MCF 10A (cell line): ENCODE results near the gene LRRC41. TPM values are rescaled to one million over a fixed set of nuclear protein-coding genes. Genes with fewer than 3 reads are reported as not detected.

Experiments
- BruUV-seq: library from RNA; stranded (reverse); fragments of 400-500 nt; replicated peaks from 2 replicates; lab custom pipeline; 2021; lab: Mats Ljungman, UMichigan
- CTCF ChIA-PET: fragments of 300-600 bp; sonication (Branson Sonifier 250); formaldehyde crosslinking; extraction: SDS; loops from one replicate; lab custom pipeline; 2021; ENCODE audit warnings: antibody characterized with exemption, inconsistent platforms; lab: Yijun Ruan, JAX
- POLR2A ChIA-PET: fragments of 300-600, 350-650 bp; sonication (Branson Sonifier 250); formaldehyde crosslinking; extraction: SDS; loops from one replicate; lab custom pipeline; 2020; ENCODE audit warnings: antibody characterized with exemption, inconsistent platforms; lab: Yijun Ruan, JAX
- DNase-seq: peaks from one replicate; pipeline ENCODE4 v3.0.0-alpha.2; 2018; ENCODE audit not compliant: unreplicated experiment
- H3K27ac Mint-ChIP-seq: one replicate; pipeline ENCODE4 v1.8.0; 2022; ENCODE audit warnings: mild to moderate bottlenecking, low read depth, mixed read lengths; ENCODE audit not compliant: unreplicated experiment
- H3K27me3 Mint-ChIP-seq: one replicate; pipeline ENCODE4 v1.8.0; 2022; ENCODE audit warnings: mixed read lengths; ENCODE audit not compliant: insufficient read depth, unreplicated experiment
- H3K36me3 Mint-ChIP-seq: one replicate; pipeline ENCODE4 v1.8.0; 2022; ENCODE audit warnings: mild to moderate bottlenecking, moderate library complexity, mixed read lengths; ENCODE audit not compliant: insufficient read depth, unreplicated experiment
- H3K4me1 Mint-ChIP-seq: one replicate; pipeline ENCODE4 v1.8.0; 2022; ENCODE audit warnings: mixed read lengths; ENCODE audit not compliant: insufficient read depth, unreplicated experiment
- H3K4me3 Mint-ChIP-seq: one replicate; pipeline ENCODE4 v1.8.0; 2022; ENCODE audit warnings: mild to moderate bottlenecking, moderate library complexity, mixed read lengths; ENCODE audit not compliant: unreplicated experiment
- H3K9me3 Mint-ChIP-seq: one replicate; pipeline ENCODE4 v1.8.0; 2022; ENCODE audit warnings: mixed read lengths; ENCODE audit not compliant: unreplicated experiment
- CTCF ChIP-seq: fragments of 200-600 bp; IDR thresholded peaks from one replicate; pipeline ENCODE4 v1.8.0; 2022; ENCODE audit warnings: antibody characterized with exemption, mild to moderate bottlenecking; ENCODE audit not compliant: unreplicated experiment
- intact Hi-C: fragments of 100-400 bp; cut with micrococcal nuclease; formaldehyde crosslinking; loops from 2 replicates; pipeline ENCODE4 v1.14.1; 2022
- total RNA-seq: library from RNA; stranded (reverse); gene quantifications from 2 replicates; pipeline ENCODE4 v1.2.3, GENCODE V29; 2022

LRRC41 gene
- total RNA-seq, 1 experiment from 2014 or later = 92.6 TPM

GRCh38 chr1:46278807-46279206 is 24.6 kb downstream of the LRRC41 start:
- no peaks in the 10 kb centered on the region for H3K27me3 Mint-ChIP-seq
- H3K27ac Mint-ChIP-seq = no peak overlapping the region
- ChIA-PET POLR2A (interaction anchor here (0.8 kb wide), 1 partner anchor 32 kb away, joined by 3 read pairs; no protein-coding TSS in a partner anchor), CTCF (interaction anchor here (0.6 kb wide), 1 partner anchor 99 kb away, joined by 3 read pairs; no protein-coding TSS in a partner anchor)
- intact Hi-C loops = no loop called here
- no peaks in the 10 kb centered on the region for H3K4me1 Mint-ChIP-seq
- H3K9me3 Mint-ChIP-seq = no peaks in the 10 kb centered on the region
- peaks cover 75% of the 10 kb centered on the region for H3K36me3 Mint-ChIP-seq
- no TSS peak for BruUV-seq
- no peak overlapping the region for H3K4me3 Mint-ChIP-seq
- no peak for TF ChIP-seq CTCF
- DNase-seq = peak; percentile 31

GRCh38 chr1:46277658-46278373 is 25.6 kb downstream of the LRRC41 start:
- no peak for TF ChIP-seq CTCF
- intact Hi-C loops = no loop called here
- POLR2A ChIA-PET = interaction anchor here (0.6 to 2.0 kb wide), 7 partner anchors 10 to 543 kb away, joined by 3 to 7 read pairs (median 3); no protein-coding TSS in a partner anchor
- Mint-ChIP-seq H3K9me3 (no peaks in the 10 kb centered on the region), H3K4me1 (no peaks in the 10 kb centered on the region), H3K27me3 (no peaks in the 10 kb centered on the region), H3K27ac (no peak overlapping the region), H3K36me3 (peaks cover 65% of the 10 kb centered on the region), H3K4me3 (no peak overlapping the region)
- no TSS peak for BruUV-seq
- CTCF ChIA-PET = interaction anchor here (0.6 to 1.5 kb wide), 2 partner anchors 13 to 271 kb away, joined by 3 to 4 read pairs; no protein-coding TSS in a partner anchor
- DNase-seq = no peak

GRCh38 chr1:46275030-46275337 is 28.4 kb downstream of the LRRC41 start:
- H3K27me3 Mint-ChIP-seq = no peaks in the 10 kb centered on the region
- no peak for TF ChIP-seq CTCF
- no peaks in the 10 kb centered on the region for H3K9me3 Mint-ChIP-seq
- BruUV-seq = no TSS peak
- ChIA-PET CTCF (no interaction called here), POLR2A (interaction anchor here (0.9 to 2.1 kb wide), 7 partner anchors 9 to 28 kb away, joined by 3 to 8 read pairs (median 5); partner anchors contain the start of genes LRRC41 and UQCRH)
- DNase-seq = no peak
- intact Hi-C loops = no loop called here
- H3K36me3 Mint-ChIP-seq = peaks cover 56% of the 10 kb centered on the region
- H3K27ac Mint-ChIP-seq = no peak overlapping the region
- H3K4me3 Mint-ChIP-seq = no peak overlapping the region
- H3K4me1 Mint-ChIP-seq = no peaks in the 10 kb centered on the region

- Mint-ChIP-seq H3K36me3 (peaks cover 52% of the 10 kb centered on the region), H3K4me1 (no peaks in the 10 kb centered on the region), H3K27me3 (no peaks in the 10 kb centered on the region), H3K9me3 (no peaks in the 10 kb centered on the region), H3K27ac (no peak overlapping the region), H3K4me3 (no peak overlapping the region)
- BruUV-seq = no TSS peak
- no peak for TF ChIP-seq CTCF
- no peak for DNase-seq
- ChIA-PET POLR2A (interaction anchor here (1.3 to 2.1 kb wide), 7 partner anchors 9 to 29 kb away, joined by 3 to 8 read pairs (median 5); partner anchors contain the start of genes LRRC41 and UQCRH), CTCF (interaction anchor here (0.6 to 1.2 kb wide), 3 partner anchors 30 to 643 kb away, joined by 3 to 7 read pairs (median 4); no protein-coding TSS in a partner anchor)
- intact Hi-C loops = no loop called here
Observed at GRCh38 chr1:46274225-46275029, 29.0 kb downstream of the LRRC41 start.
